Colonic mucosa (tissue), 4 donors: ENCODE measurements around the gene TBC1D5. TPM values are rescaled to one million over a fixed set of nuclear protein-coding genes. Genes with fewer than 3 reads are reported as not detected.
"Not testable (repeated sequence)": the region's sequence is repeated elsewhere in the genome, so short reads cannot be mapped to it uniquely, and the experiment has no call there.

ENCODE experiments used
- DNase-seq: peaks from one replicate; pipeline ENCODE4 v3.0.0-alpha.2; 2020
- H3K27ac ChIP-seq: fragments of 200-600 bp; one replicate; pipeline ENCODE4 v1.8.0; 2021
- H3K27me3 ChIP-seq: fragments of 200-600 bp; one replicate; pipeline ENCODE4 v1.8.0; 2021
- H3K36me3 ChIP-seq: fragments of 200-600 bp; one replicate; pipeline ENCODE4 v1.8.0; 2021
- H3K4me1 ChIP-seq: fragments of 200-600 bp; one replicate; pipeline ENCODE4 v1.8.0; 2021; ENCODE audit warnings: mild to moderate bottlenecking
- H3K4me3 ChIP-seq: fragments of 200-600 bp; one replicate; pipeline ENCODE4 v1.8.0; 2021
- H3K9ac ChIP-seq, 2 donors: one replicate each; pipeline ENCODE4 v1.7.0; 2013; ENCODE audit warnings: control low read depth in 2 of 2, low read depth in 2 of 2, low read length in 2 of 2
- H3K9me3 ChIP-seq: fragments of 200-600 bp; one replicate; pipeline ENCODE4 v1.8.0; 2021
- intact Hi-C: fragments of 100-400 bp; cut with DNase I; formaldehyde crosslinking; loops from one replicate; pipeline ENCODE4 v1.14.1; 2022
- total RNA-seq, 2 donors: library from RNA; stranded (reverse); fragmentation: NEBNext Ultra II Directional in 1 of 2; extraction: Animal tissue kit (Norgen Biotek cat#: 25700) in 1 of 2; gene quantifications; one replicate each; pipeline ENCODE4 v1.2.1, GENCODE V29; 2021
- TF ChIP-seq, protein P1 (sequence below): fragments of 200-600 bp; IDR thresholded peaks from one replicate; pipeline ENCODE4 v1.8.0; 2022; ENCODE audit warnings: antibody characterized with exemption, mild to moderate bottlenecking
- donor health status: healthy.
- donor health status: DM: no; HTN: no; CAD: no.
- donor health status: DM: no; HTN: no; CAD: no.

The TBC1D5 gene
- total RNA-seq, 2 donors from 2014 or later = 29.9 to 31.2 TPM

DNA sequence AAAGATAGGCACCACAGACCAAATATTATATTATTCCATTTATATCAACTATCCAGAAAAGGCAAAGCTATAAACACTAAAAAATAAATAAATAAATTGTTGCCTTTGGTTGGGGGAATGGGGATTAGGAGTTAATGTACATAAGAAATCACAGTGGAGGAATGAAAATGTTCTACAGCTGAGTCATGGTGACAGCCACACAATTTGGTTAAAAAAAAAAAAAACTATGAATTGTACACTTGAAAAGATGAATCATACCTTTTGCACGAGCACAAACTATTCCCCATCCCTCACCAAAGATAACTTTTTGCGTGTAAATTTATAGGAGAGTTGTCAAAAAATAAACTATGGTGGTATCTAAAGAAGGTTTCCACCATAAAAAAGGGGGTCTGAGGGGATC lies 103.2 kb downstream of the TBC1D5 start:
- TF ChIP-seq, protein P1, sequence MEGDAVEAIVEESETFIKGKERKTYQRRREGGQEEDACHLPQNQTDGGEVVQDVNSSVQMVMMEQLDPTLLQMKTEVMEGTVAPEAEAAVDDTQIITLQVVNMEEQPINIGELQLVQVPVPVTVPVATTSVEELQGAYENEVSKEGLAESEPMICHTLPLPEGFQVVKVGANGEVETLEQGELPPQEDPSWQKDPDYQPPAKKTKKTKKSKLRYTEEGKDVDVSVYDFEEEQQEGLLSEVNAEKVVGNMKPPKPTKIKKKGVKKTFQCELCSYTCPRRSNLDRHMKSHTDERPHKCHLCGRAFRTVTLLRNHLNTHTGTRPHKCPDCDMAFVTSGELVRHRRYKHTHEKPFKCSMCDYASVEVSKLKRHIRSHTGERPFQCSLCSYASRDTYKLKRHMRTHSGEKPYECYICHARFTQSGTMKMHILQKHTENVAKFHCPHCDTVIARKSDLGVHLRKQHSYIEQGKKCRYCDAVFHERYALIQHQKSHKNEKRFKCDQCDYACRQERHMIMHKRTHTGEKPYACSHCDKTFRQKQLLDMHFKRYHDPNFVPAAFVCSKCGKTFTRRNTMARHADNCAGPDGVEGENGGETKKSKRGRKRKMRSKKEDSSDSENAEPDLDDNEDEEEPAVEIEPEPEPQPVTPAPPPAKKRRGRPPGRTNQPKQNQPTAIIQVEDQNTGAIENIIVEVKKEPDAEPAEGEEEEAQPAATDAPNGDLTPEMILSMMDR = no peak
- intact Hi-C loops = no loop called here
- Histone ChIP-seq H3K36me3 (no peaks in the 10 kb centered on the region), H3K9ac (no peak overlapping the region), H3K4me1 (no peaks in the 10 kb centered on the region), H3K4me3 (no peak overlapping the region), H3K27me3 (no peaks in the 10 kb centered on the region), H3K9me3 (no peaks in the 10 kb centered on the region), H3K27ac (no peak overlapping the region)
- DNase-seq = no peak

DNA sequence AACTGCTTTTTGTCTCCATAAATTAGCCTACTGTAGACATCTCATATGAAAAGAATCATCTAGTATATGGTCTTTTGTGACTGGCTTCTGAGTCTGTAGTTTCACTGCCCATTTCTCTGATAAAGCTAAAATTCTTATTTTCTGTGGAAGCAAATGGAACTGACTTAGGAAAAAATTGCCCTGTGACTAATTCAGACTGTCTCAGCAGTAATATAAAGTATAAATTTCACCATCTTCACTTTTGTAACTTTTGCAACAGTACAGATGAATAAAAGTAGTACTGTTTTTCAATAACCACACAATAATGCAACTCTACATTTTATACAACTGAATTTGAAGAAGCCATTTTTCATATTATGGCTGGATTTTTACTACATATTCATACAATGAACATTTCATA lies 104.1 kb downstream of the TBC1D5 start:
- TF ChIP-seq, protein P1 = no peak
- no peaks in the 10 kb centered on the region for H3K4me1 ChIP-seq
- H3K4me3 ChIP-seq = no peak overlapping the region
- H3K36me3 ChIP-seq = no peaks in the 10 kb centered on the region
- intact Hi-C loops = no loop called here
- H3K27ac ChIP-seq = no peak overlapping the region
- no peaks in the 10 kb centered on the region for H3K27me3 ChIP-seq
- H3K9ac ChIP-seq = no peak overlapping the region
- DNase-seq = no peak
- H3K9me3 ChIP-seq = no peaks in the 10 kb centered on the region

DNA sequence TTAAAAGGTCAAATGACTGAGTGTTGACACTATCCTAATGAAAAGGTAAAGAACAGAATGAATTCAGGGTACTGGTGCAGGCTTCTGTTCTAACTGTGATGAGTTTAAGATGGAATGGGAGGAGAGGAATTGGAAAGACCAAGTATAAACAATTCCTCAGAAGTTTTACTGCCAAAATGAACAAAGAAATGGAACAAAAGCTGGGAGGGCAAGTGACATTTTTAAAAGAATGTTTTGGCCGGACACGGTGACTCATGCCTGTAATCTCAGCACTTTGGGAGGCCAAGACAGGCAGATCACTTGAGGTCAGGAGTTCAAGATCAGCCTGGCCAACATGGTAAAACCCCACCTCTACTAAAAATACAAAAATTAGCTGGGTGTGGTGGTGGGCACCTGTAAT lies 106.8 kb downstream of the TBC1D5 start:
- intact Hi-C loops, H3K9ac ChIP-seq: not testable (repeated sequence)

DNA sequence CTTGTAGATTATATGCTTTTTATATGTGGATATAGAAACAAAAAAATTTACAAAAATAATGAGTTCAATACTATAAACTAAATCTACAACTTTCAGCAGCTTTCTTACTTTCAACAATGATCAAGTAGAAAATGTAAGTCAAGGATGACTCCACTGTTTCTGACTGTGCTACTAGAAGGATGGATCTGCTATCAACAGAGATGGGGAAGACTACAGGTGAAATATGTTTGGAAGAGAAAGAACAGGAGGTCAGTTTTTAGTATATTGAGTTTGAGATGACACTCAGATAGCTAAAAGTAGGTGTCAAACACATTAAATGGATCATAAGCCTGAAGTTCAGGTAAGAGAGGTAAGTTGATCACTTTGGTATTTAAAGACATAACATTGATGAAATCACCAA lies 107.5 kb downstream of the TBC1D5 start:
- H3K9me3 ChIP-seq = no peaks in the 10 kb centered on the region
- H3K4me1 ChIP-seq = no peaks in the 10 kb centered on the region
- no peaks in the 10 kb centered on the region for H3K27me3 ChIP-seq
- TF ChIP-seq, protein P1 = no peak
- intact Hi-C loops = no loop called here
- no peak for DNase-seq
- no peaks in the 10 kb centered on the region for H3K36me3 ChIP-seq
- no peak overlapping the region for H3K4me3 ChIP-seq
- no peak overlapping the region for H3K9ac ChIP-seq
- no peak overlapping the region for H3K27ac ChIP-seq

More for the DNA sequence above, 106.8 kb downstream of the TBC1D5 start:
- H3K4me1 ChIP-seq, H3K27me3 ChIP-seq, H3K27ac ChIP-seq, H3K4me3 ChIP-seq, DNase-seq, H3K36me3 ChIP-seq, H3K9me3 ChIP-seq: not testable (repeated sequence)

DNA sequence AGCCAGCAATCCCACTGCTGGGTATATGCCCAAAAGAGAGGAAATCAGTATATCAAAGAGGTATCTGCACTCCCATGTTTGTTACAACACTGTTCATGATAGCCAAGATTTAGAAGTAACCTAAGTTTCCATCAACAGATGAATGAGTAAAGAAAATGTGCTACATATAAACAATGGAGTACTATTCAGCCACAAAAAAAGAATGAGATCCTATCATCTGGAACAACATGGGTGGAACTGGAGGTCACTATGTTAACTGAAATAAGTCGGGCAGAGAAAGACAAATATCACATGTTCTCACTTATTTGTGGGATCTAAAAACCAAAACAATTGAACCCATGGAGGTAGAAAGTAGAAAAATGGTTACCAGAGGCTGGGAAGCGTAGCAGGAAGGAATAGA lies 108.2 kb downstream of the TBC1D5 start:
- Histone ChIP-seq H3K9ac (no peak overlapping the region), H3K27me3 (no peaks in the 10 kb centered on the region), H3K4me1 (no peaks in the 10 kb centered on the region), H3K9me3 (no peaks in the 10 kb centered on the region), H3K27ac (no peak overlapping the region), H3K36me3 (no peaks in the 10 kb centered on the region), H3K4me3 (no peak overlapping the region)
- intact Hi-C loops = no loop called here
- TF ChIP-seq, protein P1 = no peak
- DNase-seq = no peak

DNA sequence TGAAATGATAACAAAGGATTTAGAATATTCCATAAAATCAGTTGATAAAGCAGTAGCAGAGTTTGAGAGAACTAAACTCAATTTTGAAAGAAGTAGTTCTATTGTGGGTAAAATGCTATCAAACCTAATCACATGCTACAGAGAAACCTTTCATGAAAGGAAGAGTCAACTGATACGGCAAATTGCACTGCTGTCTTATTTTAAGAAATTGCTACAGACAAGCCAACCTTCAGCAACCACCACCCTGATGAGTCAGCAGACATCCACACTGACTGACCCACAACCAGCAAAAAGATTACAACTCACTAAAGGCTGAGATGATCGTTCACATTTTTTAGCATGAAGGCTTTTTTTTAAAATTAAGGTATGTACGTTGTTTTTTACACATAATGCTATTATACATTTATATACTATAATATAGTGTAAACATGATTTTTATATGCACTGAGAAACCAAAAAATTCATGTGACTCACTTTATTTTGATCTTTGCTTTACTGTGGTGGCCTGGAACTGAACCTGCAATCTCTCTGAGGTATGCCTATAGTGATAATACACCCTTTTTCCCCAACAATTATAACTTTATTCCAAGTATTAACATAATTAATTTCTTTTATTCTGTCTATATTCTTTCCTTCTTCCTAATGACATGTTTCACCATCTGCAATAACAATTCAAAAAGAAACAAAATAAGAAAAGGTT lies 109.9 kb downstream of the TBC1D5 start:
- H3K4me3 ChIP-seq = no peak overlapping the region
- TF ChIP-seq, protein P1 = no peak
- H3K9me3 ChIP-seq = no peaks in the 10 kb centered on the region
- H3K27me3 ChIP-seq = no peaks in the 10 kb centered on the region
- H3K27ac ChIP-seq = no peak overlapping the region
- H3K36me3 ChIP-seq = no peaks in the 10 kb centered on the region
- no peak for DNase-seq
- intact Hi-C loops = no loop called here
- H3K9ac ChIP-seq = no peak overlapping the region
- H3K4me1 ChIP-seq = no peaks in the 10 kb centered on the region
